GM18870 (cell line): ENCODE data around the gene MOGAT1.
"Not testable (repeated sequence)": the region's sequence is repeated elsewhere in the genome, so short reads cannot be mapped to it uniquely, and the experiment has no call there.

Experiments used
- ATAC-seq: cut with Tn5 transposase; IDR thresholded peaks from one replicate; pipeline ENCODE4 v1.9.1; 2021; ENCODE audit warnings: moderate library complexity; ENCODE audit not compliant: unreplicated experiment

Gene MOGAT1

DNA sequence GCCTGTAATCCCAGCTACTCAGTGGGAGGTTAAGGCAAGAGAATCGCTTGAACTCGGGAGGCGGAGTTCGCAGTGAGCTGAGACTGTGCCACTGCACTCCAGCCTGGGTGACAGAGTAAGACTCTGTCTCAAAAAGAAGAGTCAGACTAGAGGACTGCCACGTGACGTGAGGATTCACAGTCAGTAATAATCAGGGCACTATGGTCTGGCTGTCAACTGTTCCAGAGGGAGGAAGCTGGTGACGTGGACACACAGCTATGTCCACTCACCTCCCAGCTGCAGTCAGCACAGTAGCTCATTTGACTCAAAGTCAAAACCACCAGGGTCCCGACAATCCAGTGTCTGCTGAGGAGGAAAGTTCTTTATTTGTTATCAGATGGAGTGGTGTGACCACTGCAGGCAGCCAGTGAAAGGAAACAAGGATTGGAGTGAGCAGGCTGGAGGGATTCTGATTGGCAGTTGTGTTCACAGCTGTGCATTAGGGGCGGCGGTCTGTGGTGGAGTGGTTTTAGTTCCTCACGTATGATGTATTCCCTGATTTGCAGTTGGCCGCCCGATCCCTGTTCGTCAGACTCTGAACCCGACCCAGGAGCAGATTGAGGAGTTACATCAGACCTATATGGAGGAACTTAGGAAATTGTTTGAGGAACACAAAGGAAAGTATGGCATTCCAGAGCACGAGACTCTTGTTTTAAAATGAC, 37.9 kb downstream of the MOGAT1 start:
- peak; percentile 35 for ATAC-seq

DNA sequence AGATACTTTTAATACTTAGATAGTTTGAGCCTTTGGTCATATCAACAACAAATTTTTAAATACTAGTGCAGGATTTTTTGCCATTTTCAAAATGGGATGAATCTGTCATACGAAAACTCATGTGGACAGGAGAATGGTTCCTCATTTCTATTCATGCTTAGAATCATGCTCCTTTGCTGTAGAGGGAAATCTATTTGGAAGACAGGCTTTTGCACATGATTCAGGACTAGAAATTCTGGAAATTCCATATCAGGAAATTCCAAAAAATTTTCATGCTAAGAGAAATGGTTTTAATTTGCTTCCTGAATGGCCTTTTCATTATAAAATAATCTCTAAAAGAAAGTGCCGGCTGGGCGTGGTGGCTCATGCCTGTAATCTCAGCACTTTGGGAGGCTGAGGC, 39.3 kb downstream of the MOGAT1 start:
- ATAC-seq = no peak

DNA sequence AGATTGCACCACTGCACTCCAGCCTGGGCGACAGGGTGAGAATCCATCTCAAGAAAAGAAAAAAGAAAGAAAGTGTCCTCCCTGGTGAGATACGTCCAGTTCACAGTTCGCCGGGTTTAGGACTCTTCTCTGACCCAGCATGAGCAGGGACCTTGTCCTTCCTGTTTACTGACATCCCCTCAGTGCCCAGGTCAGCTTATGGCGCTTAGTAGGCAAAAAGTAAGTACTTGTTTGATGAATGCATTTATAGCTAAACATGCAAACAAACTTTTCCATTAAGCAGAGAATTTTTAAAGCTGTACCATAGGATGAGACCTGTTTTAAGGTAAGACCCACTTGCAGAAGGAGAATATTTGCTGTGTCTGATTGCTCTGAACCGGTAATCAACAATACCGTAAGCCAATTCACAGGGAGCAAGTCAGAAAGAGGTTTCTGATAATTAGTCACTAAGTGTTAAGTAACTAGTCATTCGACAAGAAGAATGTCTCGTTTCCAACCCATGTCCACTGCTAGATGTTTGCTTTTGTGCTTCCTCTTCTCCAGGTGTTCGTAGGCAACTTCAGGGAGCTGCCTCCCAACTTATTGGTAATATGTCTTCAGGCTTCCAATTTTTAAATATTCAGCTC, 40.0 kb downstream of the MOGAT1 start:
- no peak for ATAC-seq

DNA sequence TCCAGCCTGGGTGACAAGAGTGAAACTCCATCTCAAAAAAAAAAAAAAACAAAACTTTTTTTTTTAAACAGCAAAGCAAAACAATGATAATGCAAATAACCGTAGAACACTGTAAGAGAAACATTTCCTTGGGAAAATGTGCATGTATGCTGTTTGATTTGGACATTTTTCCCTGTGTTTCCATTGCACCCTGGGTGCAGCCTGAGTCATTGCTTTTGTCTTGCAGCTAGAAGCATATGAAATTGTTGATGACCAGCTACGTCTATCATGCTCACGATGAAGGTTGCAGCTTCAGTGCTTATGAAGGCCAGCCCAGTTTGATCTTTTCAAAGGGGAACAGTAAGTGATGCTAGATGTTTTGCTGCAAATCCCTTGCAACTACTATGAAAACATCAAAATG, 41.5 kb downstream of the MOGAT1 start:
- ATAC-seq = no peak

DNA sequence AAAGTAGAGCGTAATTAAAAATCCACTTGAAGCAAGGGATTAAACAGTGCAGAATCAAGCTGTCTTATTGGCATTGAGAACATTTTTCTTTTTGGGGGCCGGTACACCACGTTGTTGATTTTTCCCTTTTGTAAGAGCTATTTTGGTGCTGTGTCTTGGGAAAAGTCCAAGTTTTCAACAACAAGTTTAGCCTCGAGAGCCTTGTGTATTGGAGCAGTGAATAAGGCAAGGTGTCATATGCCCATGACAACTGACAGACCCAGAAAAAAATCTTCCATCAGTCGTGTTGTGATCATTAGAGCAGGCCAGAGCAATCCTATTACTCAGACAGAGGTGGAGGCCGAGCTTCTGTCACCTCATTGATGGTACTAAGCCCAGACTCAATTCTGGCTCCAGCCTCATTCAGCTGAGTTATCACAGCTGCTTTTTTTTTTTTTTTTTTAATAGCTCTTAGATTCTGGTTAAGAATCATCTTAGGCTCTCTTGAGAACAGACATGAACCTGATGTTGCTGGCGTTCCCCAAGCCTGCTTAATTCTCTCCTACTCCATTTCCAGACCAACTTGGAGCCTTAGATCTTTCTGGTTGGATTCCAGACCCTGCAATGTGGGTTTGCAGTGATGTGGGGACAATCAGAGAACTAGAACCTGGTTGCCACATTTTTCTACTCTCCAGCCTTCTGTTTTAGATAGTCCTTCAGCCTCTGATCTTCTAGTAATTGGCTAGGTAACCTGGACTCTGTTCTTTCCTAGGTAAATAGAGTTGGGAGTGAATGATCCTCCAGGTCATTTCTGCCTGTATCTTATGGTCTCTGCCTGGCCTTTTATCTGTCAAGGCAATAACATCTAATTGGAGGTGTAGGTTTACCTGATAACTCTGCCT, 43.1 kb downstream of the MOGAT1 start:
- ATAC-seq = no peak

DNA sequence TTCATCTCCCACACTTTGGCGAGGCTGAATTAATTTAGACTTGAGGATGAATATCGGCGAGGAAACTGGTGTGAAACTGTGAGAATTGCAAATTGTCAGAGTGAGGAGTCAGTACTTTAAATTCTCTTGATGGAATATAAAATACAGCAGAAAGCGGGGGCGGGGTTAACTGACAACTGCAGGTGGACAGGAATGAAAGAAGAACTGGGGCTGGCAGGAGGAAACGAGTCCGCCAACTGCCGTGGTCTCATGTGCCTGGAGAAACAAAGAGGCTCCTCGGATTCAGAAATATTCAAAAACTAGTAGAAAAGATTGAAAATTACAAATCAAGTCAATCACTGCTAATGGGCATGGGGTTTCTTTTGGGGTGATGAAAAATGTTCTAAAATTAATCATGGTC, 44.3 kb downstream of the MOGAT1 start:
- no peak for ATAC-seq

DNA sequence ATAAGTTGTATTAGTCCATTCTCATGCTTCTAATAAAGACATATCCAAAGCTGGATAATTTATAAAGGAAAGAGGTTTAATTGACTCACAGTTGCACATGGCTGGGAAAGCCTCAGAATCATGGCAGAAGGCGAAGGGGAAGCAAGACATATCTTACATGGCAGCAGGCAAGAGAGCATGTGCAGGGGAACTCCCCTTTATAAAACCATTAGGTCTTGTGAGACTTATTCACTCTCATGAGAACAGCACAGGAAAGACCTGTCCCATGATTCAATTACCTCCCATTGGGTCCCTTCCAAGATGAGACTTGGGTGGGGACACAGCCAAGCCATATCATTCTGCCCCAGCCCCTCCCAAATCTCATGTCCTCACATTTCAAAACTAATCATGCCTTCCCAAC, 48.3 kb downstream of the MOGAT1 start:
- ATAC-seq = not testable (repeated sequence)

DNA sequence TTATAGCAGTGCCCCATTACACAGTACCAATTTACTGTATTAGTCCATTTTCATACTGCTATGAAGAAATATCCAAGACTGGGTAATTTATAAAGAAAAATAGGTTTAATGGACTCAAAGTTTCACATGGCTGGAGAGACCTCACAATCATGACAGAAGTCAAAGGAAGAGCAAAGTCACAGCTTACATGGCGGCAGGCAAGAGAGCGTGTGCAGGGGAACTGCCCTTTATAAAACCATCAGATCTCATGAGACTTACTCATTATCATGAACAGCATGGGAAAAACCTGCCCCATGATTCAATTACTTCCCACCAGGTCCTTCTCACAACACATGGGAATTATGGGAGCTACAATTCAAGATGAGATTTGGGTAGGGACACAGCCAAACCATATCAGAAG, 50.1 kb downstream of the MOGAT1 start:
- not testable (repeated sequence) for ATAC-seq

DNA sequence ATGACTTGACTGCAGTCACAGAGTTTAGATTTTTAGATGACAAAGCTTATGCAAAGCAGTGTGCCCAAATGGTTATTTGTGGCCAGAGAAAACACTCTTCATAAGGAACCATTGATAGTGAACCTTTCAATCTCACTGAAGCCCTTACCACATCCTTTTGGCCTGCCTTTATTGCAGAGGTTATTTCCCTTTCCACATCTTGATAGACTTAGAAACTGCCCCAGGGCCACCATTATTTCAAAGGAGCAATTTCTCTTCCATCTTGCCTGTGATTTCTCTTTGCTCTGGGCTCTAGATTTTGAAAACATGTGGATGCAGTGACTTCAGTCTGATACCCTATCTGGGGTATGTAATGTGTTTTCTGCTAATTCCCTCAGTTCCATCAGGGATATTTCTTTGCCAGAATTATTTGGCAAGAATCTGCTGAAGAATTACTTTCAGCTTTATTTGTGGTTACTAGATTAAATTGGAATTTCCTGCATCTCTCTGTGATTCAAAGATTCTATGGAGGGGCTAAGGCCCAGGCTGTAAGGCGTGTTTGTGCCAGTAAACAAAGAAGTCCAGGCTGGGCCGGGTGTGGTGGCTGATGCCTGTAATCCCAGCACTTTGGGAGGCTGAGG, 51.0 kb downstream of the MOGAT1 start:
- peak; percentile 99 for ATAC-seq

DNA sequence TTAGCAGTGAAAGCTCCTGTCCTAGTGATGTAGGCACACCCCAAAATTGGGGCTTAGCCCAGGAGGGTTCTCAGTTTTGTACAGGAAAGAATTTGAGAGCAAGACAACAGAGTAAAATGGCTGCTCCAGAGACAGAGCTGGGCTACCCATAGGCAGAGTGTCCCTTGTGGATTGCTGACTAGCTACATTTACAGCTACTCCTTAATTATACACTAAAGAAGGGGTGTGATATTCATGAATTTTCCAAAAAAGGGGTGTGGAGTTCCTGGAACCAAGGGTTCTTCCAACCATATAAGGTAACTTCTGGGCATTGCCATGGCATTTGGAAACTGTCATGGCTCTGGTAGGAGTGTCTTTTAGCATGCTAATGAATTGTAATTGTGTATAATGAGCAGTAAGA, 52.8 kb downstream of the MOGAT1 start:
- ATAC-seq = no peak

DNA sequence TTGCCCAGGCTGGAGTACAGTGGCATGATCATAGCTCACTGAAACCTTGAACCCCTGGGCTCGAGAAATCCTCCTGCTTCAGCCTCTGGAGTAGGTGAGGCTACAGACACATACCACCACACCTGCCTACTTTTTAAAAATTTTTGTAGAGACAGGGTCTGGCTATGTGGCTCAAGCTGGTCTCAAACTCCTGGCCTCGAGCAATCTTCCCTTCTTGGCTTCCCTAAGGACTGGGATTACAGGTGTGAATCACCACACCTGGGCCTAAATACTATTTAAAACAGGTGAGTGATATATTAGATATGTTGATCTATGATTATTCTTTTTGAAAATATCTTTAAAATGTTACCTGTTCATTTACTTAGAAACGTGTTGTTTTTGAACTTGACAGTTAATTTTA, 57.2 kb downstream of the MOGAT1 start:
- ATAC-seq = no peak

DNA sequence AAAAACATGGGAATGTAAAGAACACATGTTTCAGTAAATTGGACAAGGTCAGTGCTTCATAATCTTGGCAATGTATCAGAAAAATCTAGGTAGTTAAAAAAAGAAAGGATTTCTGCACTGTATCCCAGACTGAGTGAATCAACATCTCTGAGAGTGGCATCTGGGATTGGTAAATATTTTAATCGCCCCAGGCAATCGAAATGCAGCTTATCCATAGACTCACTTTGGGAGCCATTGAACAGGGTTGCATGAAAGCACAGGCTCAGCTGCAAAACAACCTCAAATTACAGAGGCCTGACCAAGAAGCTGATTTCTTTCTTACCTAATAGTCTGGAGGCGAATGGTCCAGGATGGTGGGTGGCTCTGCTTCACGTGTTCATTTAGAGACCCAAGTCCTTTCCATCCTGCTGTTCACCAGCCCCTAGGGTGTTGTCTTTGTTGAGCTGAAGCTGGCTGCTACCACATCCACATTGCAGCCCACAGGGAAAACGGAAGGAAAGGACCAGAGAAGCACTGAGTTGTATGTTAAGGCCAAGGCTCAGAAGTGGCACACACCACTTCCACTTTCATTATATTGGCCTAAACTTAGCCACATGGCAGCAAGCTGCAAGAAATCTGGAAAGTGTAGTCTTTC, 59.0 kb downstream of the MOGAT1 start:
- ATAC-seq = peak; percentile 69

DNA sequence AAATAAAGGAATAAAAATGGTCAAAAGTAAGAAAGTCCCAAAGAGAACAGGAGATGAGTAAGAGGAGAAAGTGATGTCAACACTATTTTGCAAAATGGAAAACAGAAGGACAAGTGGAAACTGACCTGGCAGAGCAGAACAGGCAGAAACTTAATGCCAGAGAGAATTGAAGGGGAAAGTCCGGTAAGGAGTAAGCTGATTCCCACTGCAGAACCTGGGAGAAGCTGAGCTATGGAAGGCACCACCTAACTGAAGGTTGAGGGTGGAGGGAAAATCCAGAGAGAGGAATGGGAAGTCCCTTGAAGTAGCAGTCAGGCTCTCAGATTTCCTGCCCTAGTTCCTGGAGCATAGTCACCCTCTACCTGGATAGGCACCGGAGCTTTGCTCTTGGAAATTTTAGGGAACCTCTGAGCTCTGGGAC, 59.8 kb downstream of the MOGAT1 start:
- no peak for ATAC-seq

DNA sequence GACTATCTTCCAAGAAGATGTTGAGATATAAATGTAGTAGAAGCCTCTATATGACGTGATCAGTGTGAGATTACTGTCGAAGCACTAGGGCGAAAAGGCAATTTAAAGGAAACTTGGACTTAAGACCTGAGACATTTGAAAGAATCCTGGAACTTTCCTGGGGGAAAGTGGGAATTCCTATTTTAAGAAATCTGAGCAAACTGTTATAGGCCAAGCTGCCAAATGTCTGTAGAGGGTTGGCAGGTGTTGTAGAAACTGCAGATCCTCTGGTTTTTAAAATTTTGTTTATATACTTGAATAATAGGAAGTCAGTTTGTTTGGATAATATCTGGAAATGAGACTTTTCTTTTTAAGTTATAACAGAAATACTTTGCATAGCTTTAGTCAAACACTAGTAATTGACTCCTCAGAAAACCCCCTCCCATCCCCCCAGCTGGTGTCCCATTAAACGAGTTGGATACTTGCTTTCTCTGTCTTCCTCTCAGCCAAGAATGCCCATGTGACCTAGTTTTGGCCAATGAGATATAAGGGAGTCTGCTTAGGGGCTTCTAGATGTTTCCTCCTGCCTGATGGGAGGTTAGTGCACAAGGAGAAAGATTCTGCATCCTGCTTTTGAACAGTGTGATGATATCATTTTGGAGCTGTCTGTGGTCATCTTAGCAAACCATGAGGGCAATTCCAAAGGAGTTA, 61.2 kb downstream of the MOGAT1 start:
- ATAC-seq = no peak

DNA sequence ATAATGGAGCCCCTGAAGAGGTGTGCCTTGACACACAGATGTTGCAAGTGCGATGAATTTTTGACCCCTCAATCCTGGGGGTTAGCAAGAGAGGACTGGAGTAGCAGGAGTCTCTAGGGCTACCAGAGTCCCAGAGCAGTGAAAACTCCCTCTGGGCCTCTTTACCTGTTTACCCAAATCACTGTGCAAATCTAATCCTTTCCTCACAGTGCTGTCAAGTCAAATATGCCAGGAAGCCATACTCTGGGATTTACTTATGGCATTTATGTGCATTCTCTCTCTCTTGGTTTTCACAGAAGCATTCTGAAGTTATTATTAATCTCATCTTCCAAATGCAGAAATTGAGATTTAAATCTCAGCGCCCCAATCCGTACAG, 62.0 kb downstream of the MOGAT1 start:
- no peak for ATAC-seq

DNA sequence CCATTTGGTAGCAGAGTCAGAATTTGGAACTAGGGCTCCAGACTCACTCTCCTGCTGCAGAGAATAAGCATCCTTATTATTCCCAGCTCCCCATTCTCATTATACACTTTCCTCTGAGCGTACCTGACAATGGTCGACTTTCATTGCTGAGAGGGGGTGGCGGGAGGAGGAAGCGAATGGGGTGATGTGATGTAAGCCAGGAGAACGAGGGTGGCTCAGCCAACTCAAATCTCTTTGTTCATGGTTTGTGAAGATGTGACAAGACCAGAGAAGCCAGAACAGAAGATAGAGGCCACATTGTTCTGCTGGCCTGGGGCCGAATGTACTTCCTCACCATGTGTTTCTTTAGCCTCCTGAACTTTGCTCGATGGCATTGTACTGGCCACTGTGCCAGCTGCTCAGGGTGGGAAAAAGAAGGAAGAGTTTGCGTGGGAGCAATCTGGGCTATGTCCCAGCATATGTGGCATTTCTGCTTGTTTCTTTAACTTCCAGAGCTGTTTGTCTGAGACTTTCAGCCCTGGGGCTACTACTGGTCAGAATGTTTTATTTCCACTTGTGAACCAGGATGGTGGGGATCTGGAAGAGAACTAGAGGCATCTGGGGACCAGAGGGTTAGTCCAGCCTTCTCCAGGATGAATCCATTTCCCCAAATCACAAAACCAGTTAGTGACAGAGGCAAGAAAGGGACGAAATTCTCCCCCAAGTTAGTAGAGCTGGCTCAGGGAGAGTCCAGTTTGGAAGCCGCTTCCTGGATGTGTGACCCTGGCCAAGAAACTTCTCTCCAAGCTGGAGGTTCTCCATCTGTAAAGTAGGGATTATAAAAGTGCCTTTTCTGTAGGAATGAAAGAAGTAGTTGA, 62.6 kb downstream of the MOGAT1 start:
- ATAC-seq = no peak

DNA sequence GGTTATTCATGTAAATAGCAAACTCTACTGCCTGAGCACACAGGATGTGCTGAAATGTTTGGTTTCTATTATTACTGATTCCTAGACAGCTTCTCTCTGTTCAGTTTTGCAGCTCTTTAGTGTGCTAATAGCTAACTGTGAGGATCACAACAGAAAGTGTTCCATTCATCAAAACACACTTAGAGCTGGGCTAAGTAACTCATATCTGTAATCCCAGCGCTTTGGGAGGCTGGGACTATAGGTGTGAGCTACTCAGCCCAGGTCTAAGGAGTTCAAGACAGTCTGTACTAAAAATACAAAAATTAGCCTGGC, 63.2 kb downstream of the MOGAT1 start:
- ATAC-seq = peak; percentile 77

DNA sequence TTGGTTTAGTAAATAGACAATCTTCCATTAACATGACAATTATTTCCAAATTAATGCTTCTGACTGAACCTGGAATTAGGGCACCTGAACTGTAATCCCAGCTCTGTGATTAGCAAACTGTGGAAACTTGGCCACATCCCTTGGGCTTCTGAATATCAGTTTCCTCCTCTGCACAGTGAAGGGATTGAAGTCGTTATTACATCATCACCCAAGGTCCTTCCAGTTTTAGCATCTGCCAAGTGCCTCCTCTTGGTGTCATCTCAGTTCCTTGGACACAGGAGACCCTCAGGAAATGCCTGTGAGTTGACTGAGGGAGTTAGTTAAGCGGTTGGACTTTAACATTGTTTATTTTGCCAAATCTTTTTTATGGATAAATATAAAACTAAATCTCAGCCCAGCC, 64.8 kb downstream of the MOGAT1 start:
- ATAC-seq = no peak

DNA sequence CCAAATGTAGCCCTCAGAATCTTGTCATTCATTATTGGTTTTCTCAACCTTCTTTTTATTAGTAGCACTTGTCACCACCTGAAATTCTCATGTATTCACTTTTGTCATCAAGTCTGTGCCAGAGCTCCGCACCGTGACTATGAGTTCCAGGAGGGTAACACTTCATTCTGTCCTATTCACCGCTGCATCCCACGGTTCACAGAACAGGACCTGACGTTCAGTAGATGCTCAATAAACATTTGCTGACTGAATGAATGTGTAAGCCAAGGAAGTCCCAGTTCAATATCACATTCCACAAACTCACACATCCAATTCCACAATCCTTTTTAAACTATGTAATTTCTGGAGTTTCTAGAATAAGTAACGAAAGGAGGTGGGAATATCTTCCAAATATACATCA, 65.5 kb downstream of the MOGAT1 start:
- ATAC-seq = no peak

DNA sequence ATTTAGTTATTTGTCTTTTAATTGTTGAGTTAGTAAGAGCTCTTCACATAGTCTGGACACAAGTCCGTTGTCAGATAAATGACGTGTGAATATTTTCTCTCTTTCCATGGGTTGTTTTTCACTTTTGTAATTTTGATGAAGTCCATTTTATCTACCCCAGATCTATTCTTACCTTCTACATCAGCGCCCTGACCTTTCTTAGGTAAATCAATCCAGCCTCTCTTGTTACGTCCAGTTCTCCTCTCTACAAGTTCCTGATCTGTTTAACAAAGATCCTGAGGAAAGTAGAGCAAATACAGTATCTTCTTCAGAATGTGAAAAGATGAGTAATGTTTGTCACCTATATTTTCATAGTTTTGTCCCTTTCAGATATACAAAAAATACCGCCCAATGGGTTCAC, 66.9 kb downstream of the MOGAT1 start:
- ATAC-seq = no peak
